Raji (cell line): ENCODE results near the gene PRR30.

Source experiments
- POLR2A ChIP-seq: IDR thresholded peaks from 2 replicates; pipeline ENCODE4 v1.6.1; 2011; ENCODE audit warnings: low read depth, low read length, control low read depth; ENCODE audit not compliant: insufficient read depth

PRR30 gene

GRCh38 chr2:27139310-27139709 is at the start of gene PRR30:
Gene PRR30 (minus strand): TSS chr2:27139410. CDS start chr2:27138329, 1,081 bp downstream.
- TF ChIP-seq POLR2A = no peak

- no peak for TF ChIP-seq POLR2A
Observed at GRCh38 chr2:27186613-27187345, 47.6 kb upstream of the PRR30 start.

GRCh38 chr2:27185331-27186026 is 46.3 kb upstream of the PRR30 start:
- TF ChIP-seq POLR2A = no peak

GRCh38 chr2:27184115-27184514 is 44.9 kb upstream of the PRR30 start:
- TF ChIP-seq POLR2A = no peak

GRCh38 chr2:27182346-27182745 is 43.1 kb upstream of the PRR30 start:
- TF ChIP-seq POLR2A = no peak

GRCh38 chr2:27179344-27180000 is 40.3 kb upstream of the PRR30 start:
- no peak for TF ChIP-seq POLR2A

GRCh38 chr2:27178469-27178868 is 39.3 kb upstream of the PRR30 start:
- TF ChIP-seq POLR2A = no peak

GRCh38 chr2:27177441-27178351 is 38.5 kb upstream of the PRR30 start:
- TF ChIP-seq POLR2A = no peak

GRCh38 chr2:27175330-27175729 is 36.1 kb upstream of the PRR30 start:
- no peak for TF ChIP-seq POLR2A

- TF ChIP-seq POLR2A = no peak
Observed at GRCh38 chr2:27174638-27175037, 35.4 kb upstream of the PRR30 start.

GRCh38 chr2:27171351-27171848 is 32.2 kb upstream of the PRR30 start:
- no peak for TF ChIP-seq POLR2A

GRCh38 chr2:27170581-27171337 is 31.5 kb upstream of the PRR30 start:
- no peak for TF ChIP-seq POLR2A

GRCh38 chr2:27164960-27165763 is 26.0 kb upstream of the PRR30 start:
- TF ChIP-seq POLR2A = no peak
